ENCODE data around the gene TMCO1. TPM values are rescaled to one million over a fixed set of nuclear protein-coding genes. Genes with fewer than 3 reads are reported as not detected.
"Not testable (repeated sequence)": the region's sequence is repeated elsewhere in the genome, so short reads cannot be mapped to it uniquely, and the experiment has no call there.

The TMCO1 gene
- total RNA-seq, 3 donors from 2014 or later: 103 to 209 (median 144) TPM

GRCh38 chr1:165712764-165713163 is 55.9 kb downstream of the TMCO1 start:
- H3K4me1 ChIP-seq (ENCODE audit: low read depth): no peaks in the 10 kb centered on the region

DNA sequence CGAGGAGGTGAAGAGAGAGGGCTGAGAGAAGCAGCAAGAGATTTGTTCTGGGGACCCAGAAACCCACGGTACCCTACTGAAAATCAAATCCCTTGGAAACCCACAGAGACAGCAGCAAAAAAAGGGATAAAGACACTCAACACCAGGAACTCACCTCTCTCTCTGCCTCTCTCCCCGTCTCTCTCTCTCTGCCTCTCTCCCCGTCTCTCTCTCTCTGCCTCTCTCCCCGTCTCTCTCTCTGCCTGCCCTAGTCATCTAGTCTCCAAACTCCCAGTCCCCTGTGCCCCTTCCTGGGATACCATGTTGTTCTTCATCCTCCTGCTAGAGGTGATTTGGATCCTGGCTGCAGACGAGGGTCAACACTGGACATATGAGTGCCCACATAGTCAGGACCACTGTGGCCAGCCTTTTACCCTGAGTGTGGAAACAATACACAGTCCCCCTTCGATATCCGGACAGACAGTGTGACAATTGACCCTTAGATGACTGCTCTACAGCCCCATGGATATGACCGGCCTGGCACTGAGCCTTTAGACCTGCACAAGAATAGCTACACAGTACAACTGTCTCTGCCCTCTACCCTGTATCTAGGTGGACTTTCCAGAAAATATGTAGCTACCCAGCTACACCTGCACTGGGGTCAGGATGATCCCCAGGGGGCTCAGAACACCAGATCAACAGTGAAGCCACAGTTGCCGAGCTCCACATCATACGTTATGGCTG is 60.5 kb downstream of the TMCO1 start:
- H3K4me3 ChIP-seq: no peak overlapping the region
- intact Hi-C loops (cut with DNase I, micrococcal nuclease): no loop called here
- no peaks in the 10 kb centered on the region for H3K9me3 ChIP-seq
- DNase-seq: no peak
- ATAC-seq: no peak
- no peaks in the 10 kb centered on the region for H3K4me1 ChIP-seq (ENCODE audit: low read depth)
- no peaks in the 10 kb centered on the region for H3K36me3 ChIP-seq (ENCODE audit: low read depth)
- TF ChIP-seq CTCF (IDR thresholded peaks at IDR 0.05): no peak

More at GRCh38 chr1:165712764-165713163, 55.9 kb downstream of the TMCO1 start:
- TF ChIP-seq CTCF (IDR thresholded peaks at IDR 0.05): no peak
- ATAC-seq: no peak
- intact Hi-C loops (cut with DNase I, micrococcal nuclease): loop anchor here in 1 of 2 donors (10.0 kb wide), 1 partner anchor 202 kb away; no protein-coding TSS in a partner anchor
- Histone ChIP-seq H3K4me3 (no peak overlapping the region), H3K36me3 (ENCODE audit: low read depth) (no peaks in the 10 kb centered on the region), H3K9me3 (no peaks in the 10 kb centered on the region)
- DNase-seq: no peak

GRCh38 chr1:165703648-165704047 is 65.0 kb downstream of the TMCO1 start:
- intact Hi-C loops (cut with DNase I, micrococcal nuclease): no loop called here
- Histone ChIP-seq H3K36me3 (ENCODE audit: low read depth) (no peaks in the 10 kb centered on the region), H3K4me3 (no peak overlapping the region), H3K4me1 (ENCODE audit: low read depth) (no peaks in the 10 kb centered on the region), H3K9me3 (no peaks in the 10 kb centered on the region)
- no peak for TF ChIP-seq CTCF (IDR thresholded peaks at IDR 0.05)
- ATAC-seq: no peak
- DNase-seq: no peak

DNA sequence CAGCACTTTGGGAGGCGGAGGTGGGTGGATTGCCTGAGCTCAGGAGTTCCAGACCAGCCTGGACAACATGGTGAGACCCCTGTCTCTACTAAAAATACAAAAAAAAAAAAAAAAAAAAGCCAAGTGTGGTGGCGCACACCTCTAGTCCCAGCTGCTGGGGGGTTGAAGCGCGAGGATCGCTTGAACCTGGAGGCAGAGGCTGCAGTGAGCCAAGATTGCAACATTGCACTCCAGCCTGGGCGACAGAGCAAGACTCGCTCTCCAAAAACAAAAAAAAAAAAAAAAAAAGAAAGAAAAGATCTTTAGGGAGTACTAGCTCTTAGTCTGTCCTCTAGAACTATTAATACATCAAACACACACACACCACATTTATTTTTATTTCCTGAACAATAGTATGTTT is 66.7 kb downstream of the TMCO1 start:
- DNase-seq; H3K4me1 ChIP-seq (ENCODE audit: low read depth); H3K9me3 ChIP-seq; ATAC-seq; H3K4me3 ChIP-seq; H3K36me3 ChIP-seq (ENCODE audit: low read depth); intact Hi-C loops (cut with DNase I, micrococcal nuclease): not testable (repeated sequence)

DNA sequence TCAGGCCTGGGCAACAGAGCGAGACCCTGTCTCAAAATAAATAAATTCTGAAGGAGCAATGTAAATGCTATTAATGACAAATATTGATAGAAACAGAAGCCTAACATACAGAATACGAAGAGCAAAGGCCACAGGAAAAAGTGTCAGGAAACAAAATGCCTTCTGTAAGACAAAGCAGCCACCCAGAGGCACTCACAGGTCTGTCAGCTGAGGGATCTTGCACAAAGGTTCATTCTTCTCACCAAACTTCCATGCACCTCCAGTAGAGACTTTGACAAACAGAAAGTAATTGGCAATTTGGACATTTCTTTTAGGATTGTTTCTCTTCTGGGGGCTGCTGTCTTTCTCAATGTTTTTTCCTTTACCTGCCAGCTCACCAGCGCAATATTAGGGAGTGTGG is 69.1 kb downstream of the TMCO1 start:
- Histone ChIP-seq H3K4me1 (ENCODE audit: low read depth) (peaks cover 10% of the 10 kb centered on the region), H3K36me3 (ENCODE audit: low read depth) (no peaks in the 10 kb centered on the region), H3K4me3 (no peak overlapping the region), H3K9me3 (no peaks in the 10 kb centered on the region)
- no peak for TF ChIP-seq CTCF (IDR thresholded peaks at IDR 0.05)
- DNase-seq (no peak), ATAC-seq (no peak)
- intact Hi-C loops (cut with DNase I, micrococcal nuclease): loop anchor here in 1 of 2 donors (10.0 kb wide), 1 partner anchor 95 kb away; no protein-coding TSS in a partner anchor

DNA sequence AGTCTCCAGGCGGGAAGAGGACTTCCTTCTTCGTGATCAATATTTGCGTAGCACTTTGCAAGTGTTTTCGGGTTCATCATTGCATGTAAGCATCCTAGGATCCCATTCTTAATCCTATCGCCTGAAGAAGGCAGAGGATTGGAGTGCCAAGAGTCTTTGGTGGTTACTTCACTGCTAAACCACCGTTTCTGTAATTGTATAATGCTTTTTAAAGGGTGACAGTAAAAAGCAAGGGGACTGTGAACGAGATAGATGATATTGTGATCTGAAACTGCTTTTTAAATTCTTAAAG is 70.0 kb downstream of the TMCO1 start:
- ATAC-seq: no peak
- intact Hi-C loops (cut with DNase I, micrococcal nuclease): loop anchor here in 1 of 2 donors (10.0 kb wide), 1 partner anchor 94 kb away; no protein-coding TSS in a partner anchor
- H3K4me3 ChIP-seq: peak overlapping the region; percentile 63

More for the DNA sequence above, 70.0 kb downstream of the TMCO1 start:
- H3K36me3 ChIP-seq (ENCODE audit: low read depth): no peaks in the 10 kb centered on the region
- H3K9me3 ChIP-seq: no peaks in the 10 kb centered on the region
- no peak for DNase-seq
- peaks cover 10% of the 10 kb centered on the region for H3K4me1 ChIP-seq (ENCODE audit: low read depth)
- TF ChIP-seq CTCF (IDR thresholded peaks at IDR 0.05): no peak

All from mucosa of descending colon (tissue), 3 donors.